Measurements from ENCODE around the gene SH2D3A.
"Not testable (repeated sequence)": the region's sequence is repeated elsewhere in the genome, so short reads cannot be mapped to it uniquely, and the experiment has no call there.

SH2D3A gene

GRCh38 chr19:6721773-6722172, 45.5 kb downstream of the SH2D3A start:
- no peak for DNase-seq (ENCODE audit: low read depth in 2 of 2)

- no peak for DNase-seq (ENCODE audit: low read depth in 2 of 2)
Observed at GRCh38 chr19:6721138-6721474, 46.1 kb downstream of the SH2D3A start.

- DNase-seq (ENCODE audit: low read depth in 2 of 2) = no peak
Observed at GRCh38 chr19:6720369-6721137, 46.7 kb downstream of the SH2D3A start, which contains the start of gene C3. TSS of gene C3 (minus strand) at chr19:6720650. CDS start at chr19:6720589, 61 bp downstream.

- DNase-seq (ENCODE audit: low read depth in 2 of 2) = no peak
Observed at GRCh38 chr19:6719992-6720368, 47.3 kb downstream of the SH2D3A start.

- no peak for DNase-seq (ENCODE audit: low read depth in 2 of 2)
Observed at GRCh38 chr19:6719540-6719861, 47.7 kb downstream of the SH2D3A start.

- no peak for DNase-seq (ENCODE audit: low read depth in 2 of 2)
Observed at GRCh38 chr19:6718741-6719539, 48.3 kb downstream of the SH2D3A start.

GRCh38 chr19:6718111-6718740, 49.0 kb downstream of the SH2D3A start:
- DNase-seq (ENCODE audit: low read depth in 2 of 2) = no peak

- DNase-seq (ENCODE audit: low read depth in 2 of 2) = no peak
Observed at GRCh38 chr19:6717441-6717971, 49.7 kb downstream of the SH2D3A start.

- no peak for DNase-seq (ENCODE audit: low read depth in 2 of 2)
Observed at GRCh38 chr19:6717036-6717435, 50.2 kb downstream of the SH2D3A start.

GRCh38 chr19:6716610-6716970, 50.6 kb downstream of the SH2D3A start:
- DNase-seq (ENCODE audit: low read depth in 2 of 2) = no peak

GRCh38 chr19:6714749-6715555, 52.3 kb downstream of the SH2D3A start:
- DNase-seq (ENCODE audit: low read depth in 2 of 2) = no peak

GRCh38 chr19:6713773-6714692, 53.2 kb downstream of the SH2D3A start:
- DNase-seq (ENCODE audit: low read depth in 2 of 2) = no peak

- DNase-seq (ENCODE audit: low read depth in 2 of 2) = no peak
Observed at GRCh38 chr19:6712692-6713670, 54.3 kb downstream of the SH2D3A start.

- DNase-seq (ENCODE audit: low read depth in 2 of 2) = no peak
Observed at GRCh38 chr19:6712231-6712630, 55.0 kb downstream of the SH2D3A start.

- no peak for DNase-seq (ENCODE audit: low read depth in 2 of 2)
Observed at GRCh38 chr19:6711605-6712004, 55.6 kb downstream of the SH2D3A start.

- DNase-seq (ENCODE audit: low read depth in 2 of 2) = no peak
Observed at GRCh38 chr19:6711078-6711361, 56.2 kb downstream of the SH2D3A start.

- no peak for DNase-seq (ENCODE audit: low read depth in 2 of 2)
Observed at GRCh38 chr19:6710273-6711077, 56.8 kb downstream of the SH2D3A start.

- DNase-seq (ENCODE audit: low read depth in 2 of 2) = no peak
Observed at GRCh38 chr19:6709549-6709948, 57.7 kb downstream of the SH2D3A start.

- DNase-seq (ENCODE audit: low read depth in 2 of 2) = not testable (repeated sequence)
Observed at GRCh38 chr19:6708913-6709312, 58.3 kb downstream of the SH2D3A start.
